SK-MEL-5 (cell line): ENCODE measurements around the gene SCN10A. TPM values are rescaled to one million over a fixed set of nuclear protein-coding genes. Genes with fewer than 3 reads are reported as not detected.

Experiments
- DNase-seq: peaks from one replicate; pipeline ENCODE4 v3.0.0-alpha.2; 2016; ENCODE audit warnings: low read depth, low spot score
- in situ Hi-C: cut with HindIII; loops from 2 replicates; pipeline ENCODE4 v1.10.0; 2016; ENCODE audit warnings: low sequenced_read_pairs, high pct_unique_total_duplicates, low pct_unique_long_range_greater_than_20kb
- polyA plus RNA-seq, 2 experiments: library from polyadenylated mRNA; depleted of rRNA; stranded (reverse); fragments of >200 nt; gene quantifications; 2 replicates each; pipeline ENCODE4 v1.2.3, GENCODE V29; 2015
- total RNA-seq: library from RNA; depleted of rRNA; stranded (reverse); fragments of >200 nt; shearing (Covaris generic); gene quantifications from 2 replicates; pipeline ENCODE4 v1.2.3, GENCODE V29; 2014; rRNA removed

The SCN10A gene
- not detected in 2 replicates for total RNA-seq
- not detected in 2 replicates for polyA plus RNA-seq (2015; cell fraction: cytosol; rRNA removed)
- polyA plus RNA-seq (2015; cell fraction: nucleus; rRNA removed): not detected in 2 replicates

GRCh38 chr3:38816026-38816425, at the start of gene SCN10A:
Gene SCN10A, minus strand, starts transcription at chr3:38816217. Its CDS starts 22,207 bp downstream, at chr3:38794010.
- DNase-seq: no peak
- in situ Hi-C loops: no loop called here

- in situ Hi-C loops: no loop called here
These were observed 37.0 kb upstream of the SCN10A start for GRCh38 chr3:38853011-38853410.

GRCh38 chr3:38843898-38844297, 27.9 kb upstream of the SCN10A start:
- in situ Hi-C loops: no loop called here
- peak; percentile 73 for DNase-seq

More at GRCh38 chr3:38853011-38853410, 37.0 kb upstream of the SCN10A start:
- no peak for DNase-seq

- no peak for DNase-seq
- in situ Hi-C loops: no loop called here
These were observed 26.4 kb upstream of the SCN10A start for GRCh38 chr3:38842266-38842965.

GRCh38 chr3:38840987-38841386, 25.0 kb upstream of the SCN10A start:
- DNase-seq: peak; percentile 4
- in situ Hi-C loops: no loop called here

GRCh38 chr3:38837358-38837757, 21.3 kb upstream of the SCN10A start:
- DNase-seq: no peak
- in situ Hi-C loops: no loop called here

- DNase-seq: no peak
- in situ Hi-C loops: no loop called here
These were observed 20.5 kb upstream of the SCN10A start for GRCh38 chr3:38836561-38836960.

GRCh38 chr3:38835939-38836338, 19.9 kb upstream of the SCN10A start:
- in situ Hi-C loops: no loop called here
- no peak for DNase-seq

- no peak for DNase-seq
- in situ Hi-C loops: no loop called here
These were observed 18.7 kb upstream of the SCN10A start for GRCh38 chr3:38834717-38835116.

GRCh38 chr3:38834110-38834509, 18.1 kb upstream of the SCN10A start:
- peak; percentile 58 for DNase-seq
- in situ Hi-C loops: no loop called here

GRCh38 chr3:38829404-38829803, 13.4 kb upstream of the SCN10A start:
- no peak for DNase-seq
- in situ Hi-C loops: no loop called here

GRCh38 chr3:38828681-38829080, 12.7 kb upstream of the SCN10A start:
- in situ Hi-C loops: no loop called here
- DNase-seq: no peak

- DNase-seq: no peak
- in situ Hi-C loops: no loop called here
These were observed 11.8 kb upstream of the SCN10A start for GRCh38 chr3:38827791-38828190.

GRCh38 chr3:38826001-38826400, 10.0 kb upstream of the SCN10A start:
- in situ Hi-C loops: no loop called here
- DNase-seq: no peak

GRCh38 chr3:38824349-38824748, 8.3 kb upstream of the SCN10A start:
- in situ Hi-C loops: no loop called here
- DNase-seq: no peak

GRCh38 chr3:38823722-38824121, 7.7 kb upstream of the SCN10A start:
- in situ Hi-C loops: no loop called here
- DNase-seq: no peak

- in situ Hi-C loops: no loop called here
- DNase-seq: no peak
These were observed 7.2 kb upstream of the SCN10A start for GRCh38 chr3:38823186-38823585.

- in situ Hi-C loops: no loop called here
- DNase-seq: no peak
These were observed 4.2 kb downstream of the SCN10A start for GRCh38 chr3:38811822-38812221.

- in situ Hi-C loops: no loop called here
- peak; percentile 64 for DNase-seq
These were observed 10.1 kb downstream of the SCN10A start for GRCh38 chr3:38805765-38806386.
